ENCODE results near the gene BEGAIN. TPM values are rescaled to one million over a fixed set of nuclear protein-coding genes. Genes with fewer than 3 reads are reported as not detected.

BEGAIN gene
- total RNA-seq, 1 donor from 2014 or later, result 5.1 TPM

- no peak overlapping the region for H3K27ac Mint-ChIP-seq
- H3K9me3 Mint-ChIP-seq, result no peaks in the 10 kb centered on the region
- DNase-seq (ENCODE audit: low spot score in 2 of 2, unreplicated experiment in 2 of 2), result no peak
- no peak for TF ChIP-seq CTCF (IDR thresholded peaks at IDR 0.05; ENCODE audit: unreplicated experiment)
- peaks cover 4% of the 10 kb centered on the region for H3K4me1 Mint-ChIP-seq
- H3K4me3 Mint-ChIP-seq, result no peak overlapping the region
- no peaks in the 10 kb centered on the region for H3K27me3 Mint-ChIP-seq (ENCODE audit: low read depth)
- no peaks in the 10 kb centered on the region for H3K36me3 Mint-ChIP-seq
Observed at GRCh38 chr14:100609331-100609870, 22.2 kb upstream of the BEGAIN start.

- TF ChIP-seq CTCF (IDR thresholded peaks at IDR 0.05; ENCODE audit: unreplicated experiment), result no peak
- Mint-ChIP-seq H3K27ac (no peak overlapping the region), H3K9me3 (no peaks in the 10 kb centered on the region), H3K36me3 (no peaks in the 10 kb centered on the region), H3K4me3 (no peak overlapping the region), H3K27me3 (ENCODE audit: low read depth) (peaks cover 2% of the 10 kb centered on the region), H3K4me1 (peaks cover 4% of the 10 kb centered on the region)
- DNase-seq (ENCODE audit: low spot score in 2 of 2, unreplicated experiment in 2 of 2), result no peak
Observed at GRCh38 chr14:100608586-100609330, 21.5 kb upstream of the BEGAIN start.

- no peaks in the 10 kb centered on the region for H3K36me3 Mint-ChIP-seq
- no peak overlapping the region for H3K4me3 Mint-ChIP-seq
- H3K4me1 Mint-ChIP-seq, result peaks cover 4% of the 10 kb centered on the region
- H3K27ac Mint-ChIP-seq, result no peak overlapping the region
- no peaks in the 10 kb centered on the region for H3K9me3 Mint-ChIP-seq
- DNase-seq (ENCODE audit: low spot score in 2 of 2, unreplicated experiment in 2 of 2), result no peak
- peaks cover 5% of the 10 kb centered on the region for H3K27me3 Mint-ChIP-seq (ENCODE audit: low read depth)
- no peak for TF ChIP-seq CTCF (IDR thresholded peaks at IDR 0.05; ENCODE audit: unreplicated experiment)
Observed at GRCh38 chr14:100608064-100608463, 20.8 kb upstream of the BEGAIN start.

GRCh38 chr14:100607611-100607956 is 20.4 kb upstream of the BEGAIN start:
- Mint-ChIP-seq H3K9me3 (no peaks in the 10 kb centered on the region), H3K4me1 (peaks cover 4% of the 10 kb centered on the region), H3K36me3 (no peaks in the 10 kb centered on the region), H3K4me3 (no peak overlapping the region), H3K27ac (no peak overlapping the region), H3K27me3 (ENCODE audit: low read depth) (peaks cover 7% of the 10 kb centered on the region)
- no peak for TF ChIP-seq CTCF (IDR thresholded peaks at IDR 0.05; ENCODE audit: unreplicated experiment)
- DNase-seq (ENCODE audit: low spot score in 2 of 2, unreplicated experiment in 2 of 2), result no peak

GRCh38 chr14:100606687-100607610 is 19.7 kb upstream of the BEGAIN start:
- Mint-ChIP-seq H3K4me3 (no peak overlapping the region), H3K27ac (no peak overlapping the region), H3K27me3 (ENCODE audit: low read depth) (peaks cover 11% of the 10 kb centered on the region), H3K4me1 (peaks cover 4% of the 10 kb centered on the region), H3K9me3 (peaks cover 2% of the 10 kb centered on the region), H3K36me3 (peaks cover 1% of the 10 kb centered on the region)
- TF ChIP-seq CTCF (IDR thresholded peaks at IDR 0.05; ENCODE audit: unreplicated experiment), result no peak
- DNase-seq (ENCODE audit: low spot score in 2 of 2, unreplicated experiment in 2 of 2), result no peak
